ENCODE data around the gene MPRIP. TPM values are rescaled to one million over a fixed set of nuclear protein-coding genes. Genes with fewer than 3 reads are reported as not detected.

MPRIP gene
- total and polyA plus RNA-seq, 2 of the 13 experiments (the other 11 are each of a cell fraction or from before 2014, with no cell fraction given) = 50.2 to 52.4 TPM

GRCh38 chr17:17206124-17206912, 164.1 kb downstream of the MPRIP start, which contains the start of gene PLD6 (continued):
- TF ChIP-seq ZNF512B (CRISPR knock-in tag; IDR thresholded peaks at IDR 0.05; ENCODE audit: borderline replicate concordance) (no peak), SRY (CRISPR knock-in tag; IDR thresholded peaks at IDR 0.05) (peak; percentile 89), PHB2 (IDR thresholded peaks at IDR 0.05; ENCODE audit: partially characterized antibody) (no peak), ZNF558 (CRISPR knock-in tag; IDR thresholded peaks at IDR 0.05; ENCODE audit: borderline replicate concordance) (0 out of 2 replicates have a peak, but pooled peaks have one; percentile 59), PAX8 (CRISPR knock-in tag; IDR thresholded peaks at IDR 0.05; ENCODE audit: borderline replicate concordance) (peak; percentile 90), HES4 (CRISPR knock-in tag; IDR thresholded peaks at IDR 0.05; ENCODE audit: borderline replicate concordance) (peak; percentile 99), POGK (CRISPR knock-in tag; conservative IDR thresholded peaks at IDR 0.05) (peak; percentile 96), CBFB (CRISPR knock-in tag; IDR thresholded peaks at IDR 0.05) (peak; percentile 81), ZNF878 (CRISPR knock-in tag; IDR thresholded peaks at IDR 0.05) (peak; percentile 25; the same call in 1 of the 2 replicates), CCDC6 (CRISPR knock-in tag; IDR thresholded peaks at IDR 0.05) (peak; percentile 97), SOX13 (IDR thresholded peaks at IDR 0.05) (no peak), SOX13 (CRISPR knock-in tag; conservative IDR thresholded peaks at IDR 0.05 in 1 of 2, IDR thresholded peaks at IDR 0.05 in 1 of 2) (peak in 1 of 2 experiments; percentile 26; a peak in 1 of 4 replicates), ZFP37 (CRISPR knock-in tag; IDR thresholded peaks at IDR 0.05; ENCODE audit: borderline replicate concordance) (peak; percentile 20; the same call in 1 of the 2 replicates), ARNT (IDR thresholded peaks at IDR 0.05) (no peak), ZHX2 (IDR thresholded peaks at IDR 0.05; ENCODE audit: low read depth) (no peak; the same call in 1 of the 2 replicates), ZHX2 (CRISPR knock-in tag; IDR thresholded peaks at IDR 0.05; ENCODE audit: borderline replicate concordance) (peak; percentile 26; the same call in 1 of the 2 replicates), ZNF362 (CRISPR knock-in tag; IDR thresholded peaks at IDR 0.05; ENCODE audit: borderline replicate concordance) (peak; percentile 49; the same call in 1 of the 2 replicates)
